HTERT RPE-1 (cell line): Measurements from ENCODE around the gene SPEM3.

Source experiments
- in situ Hi-C: fragments of 300-500 bp; cut with MboI; formaldehyde crosslinking; loops from 4 replicates; pipeline ENCODE4 v1.14.3; 2020; ENCODE audit warnings: low sequenced_read_pairs

SPEM3 gene

DNA sequence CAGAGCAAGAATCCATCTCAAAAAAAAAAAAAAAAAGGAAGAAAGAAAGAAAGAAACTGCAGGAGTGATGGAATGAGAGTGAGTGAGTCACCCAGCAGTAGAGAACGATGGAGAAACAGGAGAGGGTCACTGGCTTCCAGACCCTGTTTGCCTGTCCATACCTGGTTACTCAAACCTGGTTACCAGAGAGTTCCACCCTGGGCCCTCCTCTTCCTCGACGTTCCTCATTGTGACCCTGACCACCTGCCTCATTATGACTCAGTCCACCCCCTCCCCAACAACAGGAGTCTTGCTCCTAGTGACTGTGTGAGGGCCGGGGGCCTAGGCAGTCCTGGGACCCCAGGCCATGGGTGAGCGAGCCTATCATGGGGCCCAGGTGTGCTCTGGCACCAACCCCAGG is at the start of gene SPEM3:
SPEM3 (plus strand) TSS at position 301 of the 400 bp plus-strand sequence; CDS start at position 347, 46 bp downstream.
- in situ Hi-C loops = no loop called here

DNA sequence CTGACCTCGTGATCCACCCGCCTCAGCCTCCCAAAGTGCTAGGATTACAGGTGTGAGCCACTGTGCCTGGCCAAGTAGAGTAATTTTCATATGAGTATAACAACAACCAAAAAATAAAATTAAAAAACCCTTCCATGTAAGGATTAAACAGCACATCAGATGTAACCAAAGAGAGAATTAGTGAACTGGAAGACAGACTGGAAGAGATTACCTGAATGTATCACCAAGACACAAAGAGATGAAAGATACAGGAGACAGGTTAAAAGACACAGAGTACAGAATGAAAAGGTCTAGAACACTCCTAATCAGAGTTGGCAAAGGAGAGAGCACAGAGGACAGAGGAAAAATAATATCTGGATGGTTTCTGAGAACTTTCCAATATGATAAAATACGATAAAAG is 49.5 kb upstream of the SPEM3 start:
- in situ Hi-C loops = no loop called here

DNA sequence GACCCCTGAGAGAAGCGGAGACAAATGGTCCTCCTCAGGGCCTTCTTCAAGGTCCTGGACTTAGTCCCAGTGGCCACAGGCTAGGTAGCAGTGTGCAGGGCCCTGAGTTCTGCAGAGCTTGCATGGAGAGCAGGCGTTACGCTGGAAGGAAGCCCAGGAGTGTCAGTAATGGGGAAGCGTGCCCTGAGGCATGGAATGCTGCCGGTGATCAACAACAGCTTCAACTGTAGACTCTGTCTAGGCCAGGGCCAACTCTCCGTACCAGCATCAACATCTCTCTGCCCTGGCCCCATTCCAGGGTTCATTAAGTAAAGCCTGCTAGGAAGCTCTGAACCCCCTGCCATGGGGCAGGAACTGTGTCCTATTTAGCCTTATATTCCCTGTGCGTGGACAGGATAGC is 48.3 kb upstream of the SPEM3 start:
- in situ Hi-C loops = no loop called here

DNA sequence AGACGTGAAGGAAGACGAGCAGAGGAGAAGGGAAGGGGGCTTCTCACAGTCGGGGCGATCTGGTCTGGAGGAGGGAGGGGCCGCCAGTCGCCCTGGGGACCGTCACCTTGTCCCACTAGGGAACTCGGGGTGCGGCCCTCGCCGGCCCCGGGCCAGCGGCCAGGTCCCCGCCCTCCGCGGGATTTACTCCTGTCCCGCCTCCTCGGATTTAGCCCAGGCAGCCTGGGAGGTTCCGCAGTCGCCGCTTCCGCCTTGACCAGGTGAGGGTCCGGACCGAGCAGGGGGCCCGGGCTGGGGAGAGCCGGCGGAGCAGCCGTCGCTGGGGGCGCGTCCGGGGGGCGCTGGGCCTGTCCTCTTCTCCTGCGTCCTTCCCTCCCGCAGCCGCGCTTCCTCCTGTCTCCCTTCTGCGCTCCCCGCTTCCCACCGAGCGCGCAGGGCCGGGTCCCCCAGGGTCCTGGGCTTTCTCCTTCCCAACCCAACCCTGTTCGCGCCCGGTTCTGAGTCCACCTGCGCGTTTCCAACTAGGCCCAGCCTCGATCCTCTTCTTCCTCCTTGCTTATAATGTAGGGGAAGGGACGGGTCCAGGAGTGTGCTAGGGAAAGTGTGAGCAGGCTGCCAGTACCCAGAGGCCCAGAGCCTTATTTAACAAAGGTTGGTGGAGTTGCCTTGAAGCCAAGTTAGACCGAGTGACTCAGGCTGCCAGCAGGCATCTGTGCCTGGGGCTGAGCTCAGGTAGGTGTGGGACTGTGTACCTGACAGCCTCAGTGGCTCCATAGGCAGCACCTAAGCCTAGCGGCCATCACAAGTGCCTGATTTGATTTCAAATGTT is 47.6 kb upstream of the SPEM3 start, which contains the start of gene TNK1:
TNK1 (plus strand) TSS at position 235 of the 829 bp plus-strand sequence. CDS start 1,838 bp downstream, outside the sequence.
- in situ Hi-C loops = no loop called here

DNA sequence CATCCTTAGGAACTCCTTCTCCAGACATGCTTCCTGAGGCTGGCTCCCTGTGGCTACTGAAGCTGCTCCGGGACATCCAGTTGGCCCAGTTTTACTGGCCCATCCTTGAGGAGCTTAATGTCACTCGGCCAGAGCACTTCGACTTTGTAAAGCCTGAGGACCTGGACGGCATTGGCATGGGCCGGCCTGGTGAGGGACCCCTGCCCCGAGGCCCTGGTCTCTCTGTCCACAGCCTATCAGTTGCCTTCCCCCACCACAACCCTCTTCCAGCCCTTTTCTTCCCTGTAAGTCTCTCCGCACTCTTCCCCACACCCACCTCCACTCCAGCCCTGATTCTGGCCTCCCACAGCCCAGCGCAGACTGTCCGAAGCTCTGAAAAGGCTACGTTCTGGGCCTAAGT is 45.8 kb upstream of the SPEM3 start:
- in situ Hi-C loops = no loop called here

DNA sequence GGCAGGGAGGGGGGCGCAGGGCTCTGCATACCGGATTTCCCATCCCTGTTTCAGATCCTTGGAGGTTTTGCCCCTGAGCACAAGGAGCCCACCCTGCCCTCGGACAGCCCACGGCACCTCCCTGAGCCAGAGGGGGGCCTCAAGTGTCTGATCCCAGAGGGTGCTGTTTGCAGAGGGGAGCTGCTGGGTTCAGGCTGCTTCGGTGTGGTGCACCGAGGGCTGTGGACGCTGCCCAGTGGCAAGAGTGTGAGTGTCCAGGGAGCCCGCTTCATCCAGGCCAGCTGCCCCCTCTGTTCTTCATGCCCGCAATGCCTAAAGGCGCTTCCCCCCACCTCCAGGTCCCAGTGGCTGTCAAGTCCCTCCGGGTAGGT is 45.3 kb upstream of the SPEM3 start:
- in situ Hi-C loops = no loop called here

DNA sequence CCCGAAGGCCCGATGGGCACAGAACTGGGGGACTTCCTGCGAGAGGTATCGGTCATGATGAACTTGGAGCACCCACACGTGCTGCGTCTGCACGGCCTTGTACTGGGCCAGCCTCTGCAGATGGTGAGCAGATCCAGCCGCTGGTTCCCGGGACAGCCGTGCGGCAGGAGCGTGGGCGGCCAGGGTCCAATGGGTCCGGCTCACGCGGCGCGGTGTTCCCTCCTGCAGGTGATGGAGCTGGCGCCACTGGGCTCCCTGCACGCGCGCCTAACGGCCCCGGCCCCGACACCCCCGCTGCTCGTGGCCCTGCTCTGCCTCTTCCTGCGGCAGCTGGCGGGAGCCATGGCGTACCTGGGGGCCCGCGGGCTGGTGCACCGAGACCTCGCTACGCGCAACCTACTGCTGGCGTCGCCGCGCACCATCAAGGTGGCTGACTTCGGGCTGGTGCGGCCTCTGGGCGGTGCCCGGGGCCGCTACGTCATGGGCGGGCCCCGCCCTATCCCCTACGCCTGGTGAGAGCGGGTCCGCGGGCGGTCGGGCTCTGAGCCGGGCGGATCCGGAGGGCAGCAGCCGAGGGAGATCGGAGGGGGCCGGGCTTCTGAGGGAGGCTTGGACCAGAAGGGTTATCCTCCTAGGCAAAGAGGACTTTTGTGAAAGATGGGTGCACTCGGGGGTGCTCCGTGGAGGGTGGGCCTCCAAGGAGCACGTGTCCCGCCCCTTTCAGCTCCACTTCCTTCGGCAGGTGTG is 44.7 kb upstream of the SPEM3 start:
- in situ Hi-C loops = no loop called here

DNA sequence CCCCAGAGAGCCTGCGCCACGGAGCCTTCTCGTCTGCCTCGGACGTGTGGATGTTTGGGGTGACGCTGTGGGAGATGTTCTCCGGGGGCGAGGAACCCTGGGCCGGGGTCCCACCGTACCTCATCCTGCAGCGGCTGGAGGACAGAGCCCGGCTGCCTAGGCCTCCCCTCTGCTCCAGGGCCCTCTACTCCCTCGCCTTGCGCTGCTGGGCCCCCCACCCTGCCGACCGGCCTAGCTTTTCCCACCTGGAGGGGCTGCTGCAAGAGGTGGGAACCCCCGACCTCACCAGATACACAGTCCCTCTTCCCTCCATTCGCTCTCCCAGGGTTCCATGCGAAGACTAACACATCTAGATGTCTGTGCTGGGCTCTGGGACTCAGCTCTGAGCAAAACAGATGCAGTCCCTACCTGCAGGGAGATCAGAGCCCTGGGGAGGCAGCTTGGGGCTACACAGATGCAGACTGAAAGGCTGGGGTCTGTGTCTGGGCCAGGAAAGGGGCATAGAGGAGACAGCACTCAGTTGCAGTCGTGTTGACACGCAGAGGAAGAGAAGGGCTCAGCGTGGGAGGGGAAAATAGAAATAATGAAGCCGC is 44.1 kb upstream of the SPEM3 start:
- in situ Hi-C loops = no loop called here

DNA sequence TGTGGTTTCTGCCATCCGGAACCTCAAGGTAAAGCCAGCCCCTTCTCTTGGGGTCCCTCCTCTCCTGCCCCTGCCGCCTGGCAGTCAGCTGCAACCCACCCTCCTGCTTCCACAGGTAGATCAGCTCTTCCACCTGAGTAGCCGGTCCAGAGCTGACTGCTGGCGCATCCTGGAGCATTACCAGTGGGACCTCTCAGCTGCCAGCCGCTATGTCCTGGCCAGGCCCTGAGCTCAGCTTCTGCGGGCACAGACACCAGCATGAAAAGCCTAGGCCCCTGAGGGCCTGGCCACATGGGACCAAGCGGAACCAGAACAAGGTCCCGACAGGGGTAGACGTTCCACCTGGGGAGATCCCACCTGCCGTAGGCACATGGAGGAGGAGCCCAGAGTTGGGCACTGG is 39.8 kb upstream of the SPEM3 start:
- in situ Hi-C loops = no loop called here

DNA sequence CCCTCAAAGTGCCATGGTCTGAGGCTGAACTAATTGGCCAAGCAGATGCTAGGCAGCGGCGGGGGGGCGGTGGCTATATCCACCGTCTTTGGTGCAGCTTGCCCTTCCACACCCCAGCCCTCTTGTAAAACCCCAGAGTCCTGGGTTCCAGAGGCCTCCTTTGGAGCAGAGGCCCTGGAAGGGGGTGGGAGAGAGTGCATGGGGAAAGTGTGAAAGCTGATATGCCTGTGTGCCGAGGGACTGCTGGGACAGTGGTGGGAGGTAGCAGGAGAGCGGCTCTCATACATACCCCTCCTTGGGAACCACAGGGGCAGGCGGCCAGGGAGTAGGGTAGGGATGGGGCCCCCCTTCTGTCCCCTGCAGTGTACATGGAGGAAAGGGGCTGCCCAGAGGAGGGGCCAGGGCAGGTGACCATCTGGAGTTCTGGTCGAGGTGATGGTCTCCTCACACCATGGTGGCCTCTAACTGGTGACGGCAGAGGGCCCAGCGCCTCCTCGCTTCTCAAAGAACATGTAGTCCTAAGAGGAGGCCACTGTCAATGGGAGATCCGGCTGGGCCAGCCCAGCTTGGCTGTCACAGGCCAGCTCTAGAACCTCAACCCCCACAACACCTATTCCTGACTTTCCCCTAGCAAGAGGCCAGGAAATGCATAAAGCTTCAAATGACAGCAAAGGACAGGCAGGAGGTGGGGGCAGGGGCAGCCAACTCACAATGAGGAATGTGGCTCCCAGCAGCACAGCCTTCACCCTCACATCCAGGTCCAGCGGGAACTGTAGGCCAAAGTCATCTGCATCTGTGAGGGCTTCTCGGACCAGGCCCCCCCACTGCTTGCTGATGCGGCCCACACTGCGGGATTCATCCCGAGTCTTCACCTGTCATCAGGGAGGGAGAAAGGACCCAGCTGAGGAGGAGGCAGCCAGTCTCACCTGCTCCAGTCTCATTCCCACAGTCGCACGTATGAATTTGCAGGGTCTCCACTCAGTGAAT is 38.4 kb upstream of the SPEM3 start:
- in situ Hi-C loops = no loop called here

DNA sequence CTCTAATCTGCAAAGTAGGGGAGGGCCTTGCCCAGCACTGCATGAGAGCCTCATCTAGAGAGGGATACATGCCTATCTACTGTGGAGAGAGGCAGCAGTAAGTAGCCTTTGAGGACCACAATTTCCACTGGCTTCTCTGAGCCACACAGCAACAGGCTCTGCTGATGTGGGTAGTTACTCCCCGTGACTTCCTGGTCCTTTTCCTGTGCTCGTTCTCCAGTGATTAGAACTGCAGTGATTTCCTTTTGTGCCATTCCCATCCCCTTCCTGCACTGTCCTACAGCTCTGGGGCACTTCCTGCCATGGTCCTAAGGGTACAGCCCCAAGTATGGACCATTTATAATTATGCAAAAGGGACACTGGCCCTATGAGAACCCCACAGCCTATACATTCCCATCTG is 37.4 kb upstream of the SPEM3 start:
- in situ Hi-C loops = no loop called here

DNA sequence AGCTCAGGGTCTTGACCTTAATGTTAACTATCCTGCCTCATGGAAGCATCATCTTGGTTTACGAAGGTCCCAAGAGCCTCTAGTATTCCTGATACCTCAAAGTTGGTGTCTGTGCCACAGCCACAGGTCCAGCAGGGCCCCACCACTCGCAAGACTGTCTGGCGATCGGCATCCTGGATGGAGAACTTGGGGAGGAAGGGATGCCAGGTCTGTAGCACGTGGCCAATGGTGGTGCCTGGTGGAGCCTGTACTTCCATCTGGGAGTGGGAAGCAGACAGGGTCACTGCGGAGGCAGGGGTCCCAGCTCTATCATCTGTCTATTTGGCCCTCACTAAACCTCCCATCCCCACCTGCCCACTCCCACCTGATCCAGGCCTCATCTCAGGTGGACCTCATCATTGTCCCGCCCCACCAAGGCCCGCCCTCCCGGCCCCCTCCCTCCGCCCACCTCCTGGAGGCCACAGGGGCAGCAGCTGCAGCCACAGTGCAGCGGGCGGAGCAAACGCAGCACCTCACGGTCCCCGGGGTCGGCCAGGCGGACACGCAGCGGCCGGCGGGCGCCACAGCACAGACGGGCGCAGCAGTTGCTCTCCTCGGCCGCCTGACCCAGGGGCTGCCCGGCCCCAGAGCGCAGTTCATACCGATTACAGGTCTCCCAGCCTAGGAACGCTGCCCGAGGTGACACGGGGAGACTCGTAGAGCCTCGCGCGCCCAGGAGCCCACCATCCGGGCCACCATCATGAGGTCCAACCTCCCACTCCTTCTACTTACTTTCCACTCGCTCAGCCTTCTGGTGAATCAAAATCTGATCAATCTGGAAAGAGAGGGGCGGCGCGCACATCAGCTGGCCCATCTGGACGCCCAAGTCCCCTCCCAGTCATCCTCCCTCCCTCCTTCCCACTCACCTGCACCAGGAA is 35.7 kb upstream of the SPEM3 start:
- in situ Hi-C loops = no loop called here

DNA sequence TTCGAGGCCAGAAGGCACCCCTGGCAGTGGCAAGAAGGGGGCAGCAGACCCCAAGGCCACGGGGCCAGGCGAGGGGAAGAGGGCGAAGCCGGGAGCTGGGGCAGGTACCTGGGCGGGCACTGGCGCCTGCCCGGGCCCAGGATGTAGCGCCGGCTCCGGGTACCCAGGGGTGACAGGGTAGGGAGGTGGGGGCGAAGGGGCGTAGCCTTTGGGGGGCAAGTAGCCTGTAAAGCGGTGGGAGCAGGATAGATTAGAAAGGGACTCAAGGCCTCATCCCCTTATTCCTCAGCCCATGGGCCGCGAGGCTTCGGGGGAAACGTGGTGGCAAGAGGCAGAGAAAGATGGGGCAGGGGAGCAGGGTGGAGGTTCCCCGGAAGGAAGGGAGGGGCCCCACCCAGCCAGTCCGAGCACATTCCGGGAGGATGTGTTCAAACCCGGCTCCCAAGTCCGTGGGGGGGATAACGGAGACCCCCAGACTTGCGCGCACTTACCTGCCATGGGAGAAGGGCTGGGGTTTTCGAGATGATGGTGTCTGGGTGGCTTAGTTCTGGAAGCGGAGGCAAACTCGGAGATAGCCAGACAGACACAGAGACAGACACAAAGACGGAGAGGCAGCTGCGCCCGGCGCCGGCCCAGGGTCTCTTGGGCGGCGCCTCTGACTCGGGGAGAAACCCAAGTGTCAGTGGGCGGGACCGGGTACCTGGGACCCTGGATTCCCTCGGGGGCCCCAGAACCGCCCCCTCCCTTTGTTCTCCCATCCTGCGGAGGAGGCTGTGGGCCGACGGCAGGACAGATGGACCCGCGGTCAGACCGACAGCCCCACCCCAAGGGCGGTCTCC is 34.8 kb upstream of the SPEM3 start:
- in situ Hi-C loops = no loop called here

DNA sequence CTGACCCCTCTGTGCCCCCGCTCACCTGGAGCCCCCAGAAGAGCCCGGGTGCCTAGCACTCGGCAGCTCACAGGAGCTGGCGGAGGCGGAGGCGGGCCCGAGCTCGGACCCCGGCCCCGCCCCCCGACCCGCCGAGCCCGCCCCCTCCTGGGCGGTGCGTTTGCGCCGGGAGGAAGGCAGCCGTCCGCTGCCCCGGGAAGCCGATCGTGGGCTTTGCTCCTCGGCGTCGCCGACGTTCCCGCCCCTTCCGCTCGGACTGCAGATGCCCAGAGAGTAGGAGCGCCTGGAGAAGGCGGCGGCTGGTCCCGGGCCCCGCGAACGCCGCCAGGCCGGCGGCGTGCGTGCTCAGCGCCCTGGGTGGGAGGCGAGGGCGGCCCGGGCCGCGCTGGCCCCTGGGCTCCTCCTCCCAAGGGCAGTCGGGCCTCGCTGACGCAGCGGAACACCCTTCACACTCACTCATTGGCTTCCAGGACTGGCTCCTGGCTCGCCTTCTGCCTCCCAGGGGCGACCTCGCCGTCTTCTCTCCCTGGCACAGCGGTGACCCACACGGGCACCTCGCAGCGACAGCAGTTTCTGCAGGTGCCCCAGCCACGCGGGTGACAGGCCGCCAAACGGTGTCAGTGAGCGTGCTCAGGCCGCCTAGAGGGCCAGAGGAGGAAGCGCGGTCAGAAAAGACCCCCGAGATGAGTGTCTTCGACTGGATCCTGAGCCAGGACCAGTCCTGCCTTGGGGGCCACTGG is 34.0 kb upstream of the SPEM3 start, which contains the start of gene PLSCR3:
PLSCR3 (minus strand) TSS at position 74 of the 740 bp plus-strand sequence. CDS start 415 bp downstream, outside the sequence.
- in situ Hi-C loops = no loop called here

DNA sequence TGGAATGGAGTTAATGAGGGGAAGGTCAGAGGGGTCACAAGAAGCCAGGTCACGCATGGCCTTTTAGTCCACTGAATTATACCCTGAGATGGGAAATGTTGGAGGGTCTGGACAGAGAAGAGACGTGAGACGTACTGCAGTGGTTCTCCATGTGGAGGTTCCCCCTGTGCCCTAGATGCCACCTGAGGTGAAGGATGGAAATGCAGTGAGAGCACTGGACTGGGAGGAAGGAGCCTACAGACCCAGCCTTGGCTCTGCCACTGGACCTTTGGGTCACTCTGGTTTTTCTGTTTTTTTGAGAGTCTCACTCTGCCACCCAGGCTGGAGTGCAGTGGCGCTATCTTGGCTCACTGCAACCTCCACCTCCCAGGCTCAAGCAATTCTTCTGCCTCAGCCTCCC is 32.5 kb upstream of the SPEM3 start:
- in situ Hi-C loops = no loop called here

DNA sequence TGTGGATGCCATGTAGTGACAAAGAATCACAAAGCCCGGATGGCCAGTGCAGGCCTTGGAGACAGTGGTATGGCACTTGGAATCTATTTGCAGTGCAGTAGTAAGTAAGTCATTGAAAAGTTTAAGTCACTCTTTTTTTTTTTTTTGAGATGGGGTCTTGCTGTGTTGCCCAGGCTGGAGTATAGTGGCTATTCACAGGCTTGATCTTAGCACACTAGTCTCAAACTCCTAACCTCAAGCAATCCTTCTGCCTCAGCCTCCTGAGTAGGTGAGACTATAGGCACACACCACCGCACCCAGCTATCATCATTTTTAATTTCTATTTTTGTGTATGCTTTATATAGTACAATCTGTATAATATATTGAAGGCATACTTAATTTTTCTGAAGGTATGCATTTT is 30.0 kb upstream of the SPEM3 start:
- in situ Hi-C loops = no loop called here

DNA sequence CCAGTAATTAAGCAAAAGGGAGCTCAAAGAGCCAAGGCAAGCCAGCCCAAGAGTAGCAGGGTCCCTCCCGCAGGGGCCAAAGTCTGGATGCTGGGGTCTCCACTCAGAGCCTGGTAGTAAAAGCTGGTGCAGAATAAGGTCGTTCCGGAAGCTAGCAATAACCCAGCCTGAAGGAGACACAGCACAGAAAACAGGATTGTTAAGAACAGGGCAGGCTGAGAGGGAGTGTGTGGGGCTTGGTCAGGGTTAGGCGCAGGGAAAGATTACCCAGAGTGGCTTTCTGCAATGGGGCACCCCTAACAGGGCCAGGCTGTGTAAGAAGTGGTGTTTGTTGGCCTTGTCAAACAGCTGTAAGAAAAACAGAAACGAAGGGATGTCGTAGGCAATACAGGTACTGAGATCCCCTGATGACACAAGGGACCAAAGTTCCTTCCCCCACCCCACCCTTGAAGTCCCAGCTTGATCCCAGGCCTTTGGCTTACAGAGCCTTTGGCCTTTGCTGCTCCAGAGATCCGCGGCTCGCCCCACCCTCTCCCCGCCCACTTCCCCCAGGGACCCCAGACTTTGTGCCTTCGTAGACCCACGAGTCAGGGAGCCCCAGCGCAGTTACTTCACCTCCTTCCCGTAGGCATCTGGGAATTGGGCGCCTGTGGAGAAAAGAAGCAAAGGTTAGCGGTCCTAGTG is 25.5 kb upstream of the SPEM3 start:
- in situ Hi-C loops = no loop called here

DNA sequence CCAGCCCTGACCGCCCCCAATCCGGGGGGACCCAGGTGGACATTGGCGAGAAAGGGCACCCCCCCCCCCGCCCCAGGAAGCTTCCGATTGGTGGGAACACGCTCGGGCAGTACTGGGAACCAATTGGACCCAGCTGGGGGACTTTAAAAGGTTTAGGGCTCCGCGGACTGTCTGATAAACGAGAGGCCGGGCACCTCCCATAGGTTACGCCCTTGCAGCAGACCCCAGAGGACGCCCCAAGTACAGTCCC is 25.0 kb upstream of the SPEM3 start:
- in situ Hi-C loops = no loop called here
